Kasumi-1 (cell line): ENCODE data around the gene LTBP4.
A peak's percentile ranks its signal among the peaks of the same experiment; 100 is the strongest.
"Not testable (repeated sequence)": the region's sequence is repeated elsewhere in the genome, so short reads cannot be mapped to it uniquely, and the experiment has no call there.

Experiments
- DNase-seq, 2 experiments: peaks; one replicate each; lab custom pipeline; 2025; lab: John Stamatoyannopoulos, UW

Gene LTBP4

DNA sequence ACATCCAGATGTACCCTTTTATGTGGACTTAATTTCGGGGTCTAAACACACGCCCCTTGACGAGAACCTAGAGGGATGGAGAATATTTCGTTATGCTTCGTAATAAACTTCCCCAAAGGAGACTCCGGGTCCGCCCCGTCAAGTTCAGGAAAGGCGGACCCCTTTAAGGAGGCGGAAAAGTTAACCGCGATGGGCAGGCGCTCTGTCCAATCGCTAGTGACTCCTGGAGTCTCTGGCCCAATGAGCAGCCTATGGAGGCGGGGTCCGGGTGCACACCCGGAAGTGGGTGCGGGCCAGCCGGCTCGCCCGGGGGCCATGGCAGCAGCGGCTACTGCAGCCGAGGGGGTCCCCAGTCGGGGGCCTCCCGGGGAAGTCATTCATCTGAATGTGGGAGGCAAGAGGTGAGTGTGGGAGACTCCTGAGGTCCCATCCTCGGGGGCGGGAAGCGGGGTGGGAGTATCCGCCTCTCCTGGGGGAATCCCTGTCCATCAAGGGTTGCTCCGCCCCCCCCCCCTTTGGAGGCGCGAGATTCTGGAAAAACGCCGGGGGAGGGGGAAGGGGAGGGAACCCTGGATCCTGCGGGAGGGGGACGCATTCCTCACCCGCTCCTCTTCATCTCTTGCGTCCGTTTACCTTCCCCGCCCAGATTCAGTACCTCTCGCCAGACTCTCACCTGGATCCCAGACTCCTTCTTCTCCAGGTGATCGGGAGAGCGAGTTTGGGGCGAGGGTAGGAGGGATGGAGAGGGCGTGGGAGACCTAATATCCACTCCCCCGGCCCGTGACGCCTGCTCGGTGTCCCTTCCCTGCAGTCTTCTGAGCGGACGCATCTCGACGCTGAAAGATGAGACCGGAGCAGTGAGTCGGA is 24.4 kb upstream of the LTBP4 start, which contains the start of gene SHKBP1:
Gene SHKBP1 (plus strand): TSS at position 289 of the 867 bp plus-strand sequence. CDS start 27 bp downstream, at position 316.
- DNase-seq: peak; percentile 90 to 94

DNA sequence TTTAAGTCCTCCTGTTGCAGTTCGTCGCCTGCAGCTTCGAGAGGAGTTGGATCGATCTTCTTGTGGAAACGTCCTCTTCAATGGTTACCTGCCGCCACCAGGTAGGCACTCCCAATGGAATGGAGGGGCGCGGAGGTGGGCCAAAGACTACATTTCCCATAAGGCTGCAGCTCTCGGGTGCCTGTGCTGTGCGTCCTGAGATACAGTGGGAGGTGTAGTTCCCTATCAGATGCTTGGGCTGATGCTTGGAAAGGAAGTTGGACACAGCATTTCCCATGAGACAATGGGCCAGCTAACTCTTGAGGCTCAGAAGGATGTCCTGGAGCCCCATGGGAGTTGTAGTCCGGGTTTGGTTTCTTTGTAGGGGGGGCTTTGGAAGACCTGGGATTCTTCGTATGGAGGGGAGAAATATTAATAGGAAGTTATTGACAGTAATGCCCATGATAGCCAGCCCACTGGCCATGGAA is 22.7 kb upstream of the LTBP4 start:
- DNase-seq: peak; percentile 60 to 67

DNA sequence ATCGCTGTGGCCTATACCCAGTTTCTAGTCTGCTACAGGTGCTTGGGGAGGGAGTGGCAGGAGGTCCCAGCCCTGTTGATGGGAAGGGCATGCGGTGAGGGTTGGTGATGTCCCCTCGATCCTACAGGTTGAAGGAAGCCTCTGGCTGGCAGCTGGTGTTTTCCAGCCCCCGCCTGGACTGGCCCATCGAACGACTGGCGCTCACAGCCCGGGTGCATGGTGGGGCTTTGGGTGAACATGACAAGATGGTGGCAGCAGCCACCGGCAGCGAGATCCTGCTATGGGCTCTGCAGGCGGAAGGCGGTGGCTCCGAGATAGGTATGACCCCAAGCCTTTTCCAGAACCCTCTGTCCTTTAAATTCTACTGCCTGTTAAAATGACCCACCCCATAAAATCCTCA is 20.6 kb upstream of the LTBP4 start:
- no peak for DNase-seq

- DNase-seq: no peak
These were observed 19.6 kb upstream of the LTBP4 start for GRCh38 chr19:40581531-40581930.

DNA sequence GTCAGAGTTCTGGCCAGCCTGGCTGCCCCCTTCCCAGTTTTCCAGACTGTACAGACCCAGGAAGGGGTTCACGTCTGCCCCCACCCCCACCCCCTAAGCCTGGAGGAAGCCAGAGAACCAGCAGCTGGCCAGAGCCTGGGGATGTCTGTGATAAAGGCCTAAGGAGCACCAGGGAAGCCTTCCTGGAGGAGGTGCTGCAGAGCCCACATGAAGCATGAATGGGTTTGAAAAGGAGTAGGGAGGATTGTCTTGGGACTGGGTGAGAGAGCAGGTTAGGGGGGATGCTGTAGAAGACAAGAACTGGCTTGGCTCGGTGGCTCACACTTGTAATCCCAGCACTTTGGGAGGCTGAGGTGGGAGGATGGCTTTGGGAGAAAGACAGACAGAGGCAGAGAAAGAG is 18.7 kb upstream of the LTBP4 start:
- no peak for DNase-seq

DNA sequence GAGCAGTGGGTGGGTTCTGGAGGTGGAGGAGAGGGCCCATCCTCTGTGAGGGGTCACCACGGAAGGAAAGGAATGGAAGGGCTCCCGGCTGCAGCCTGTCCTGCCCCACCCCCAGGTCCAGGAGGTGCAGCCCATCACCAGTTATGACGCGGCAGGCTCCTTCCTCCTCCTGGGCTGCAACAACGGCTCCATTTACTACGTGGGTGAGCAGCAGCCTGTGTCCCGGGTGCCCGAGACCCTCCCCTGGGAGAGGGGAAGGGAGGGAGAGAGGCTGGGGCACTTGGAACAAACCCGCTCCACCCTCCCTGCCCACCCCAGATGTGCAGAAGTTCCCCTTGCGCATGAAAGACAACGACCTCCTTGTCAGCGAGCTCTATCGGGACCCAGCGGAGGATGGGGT is 17.9 kb upstream of the LTBP4 start:
- no peak for DNase-seq

- DNase-seq: peak; percentile 3 to 29
These were observed 17.2 kb upstream of the LTBP4 start for GRCh38 chr19:40584007-40584406.

DNA sequence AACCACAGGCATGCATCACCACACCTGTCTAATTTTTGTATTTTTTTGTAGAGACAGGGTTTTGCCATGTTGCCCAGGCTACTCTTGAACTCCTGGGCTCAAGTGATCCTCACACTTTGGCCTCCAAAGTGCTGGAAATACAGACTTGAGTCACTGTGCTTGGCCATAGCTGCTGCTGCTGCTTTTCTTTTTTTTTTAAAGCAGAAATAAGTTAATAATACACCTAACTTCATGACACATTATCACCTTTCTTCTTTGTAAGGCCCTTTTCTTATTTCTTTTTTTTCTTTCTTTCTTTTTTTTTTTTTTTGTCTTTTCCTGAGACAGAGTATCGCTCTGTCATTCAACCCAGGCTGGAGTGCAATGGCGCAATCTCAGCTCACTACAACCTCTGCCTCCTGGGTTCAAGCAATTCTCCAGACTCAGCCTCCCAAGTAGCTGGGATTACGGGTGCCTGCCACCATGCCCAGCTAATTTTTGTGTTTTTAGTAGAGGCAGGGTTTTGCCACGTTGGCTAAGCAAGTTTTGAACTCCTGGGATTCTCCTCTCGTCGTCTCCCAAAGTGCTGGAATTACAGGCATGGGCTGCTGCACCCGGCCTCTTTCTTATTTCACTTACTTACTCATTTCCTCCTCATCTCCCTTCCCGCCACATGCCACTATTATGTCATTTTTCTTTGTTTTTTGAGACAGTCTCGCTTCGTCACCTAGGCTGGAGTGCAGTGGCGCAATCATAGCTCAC is 15.8 kb upstream of the LTBP4 start:
- no peak for DNase-seq

- DNase-seq: no peak
These were observed 15.2 kb upstream of the LTBP4 start for GRCh38 chr19:40585982-40586422.

DNA sequence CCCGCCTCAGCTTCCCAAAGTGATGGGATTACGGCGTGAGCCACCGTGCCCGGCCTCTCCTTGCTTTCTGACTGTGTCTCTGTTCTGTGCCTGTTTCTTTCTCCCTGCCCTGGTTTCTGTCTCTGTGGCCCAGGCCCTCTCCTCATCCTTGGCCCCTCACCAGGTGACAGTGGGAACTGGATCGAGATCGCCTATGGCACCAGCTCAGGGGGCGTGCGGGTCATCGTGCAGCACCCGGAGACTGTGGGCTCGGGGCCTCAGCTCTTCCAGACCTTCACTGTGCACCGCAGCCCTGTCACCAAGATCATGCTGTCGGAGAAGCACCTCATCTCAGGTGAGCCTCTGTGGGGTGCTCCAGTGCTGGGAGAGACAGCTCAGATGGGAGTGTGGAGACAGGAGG is 14.6 kb upstream of the LTBP4 start:
- no peak for DNase-seq

DNA sequence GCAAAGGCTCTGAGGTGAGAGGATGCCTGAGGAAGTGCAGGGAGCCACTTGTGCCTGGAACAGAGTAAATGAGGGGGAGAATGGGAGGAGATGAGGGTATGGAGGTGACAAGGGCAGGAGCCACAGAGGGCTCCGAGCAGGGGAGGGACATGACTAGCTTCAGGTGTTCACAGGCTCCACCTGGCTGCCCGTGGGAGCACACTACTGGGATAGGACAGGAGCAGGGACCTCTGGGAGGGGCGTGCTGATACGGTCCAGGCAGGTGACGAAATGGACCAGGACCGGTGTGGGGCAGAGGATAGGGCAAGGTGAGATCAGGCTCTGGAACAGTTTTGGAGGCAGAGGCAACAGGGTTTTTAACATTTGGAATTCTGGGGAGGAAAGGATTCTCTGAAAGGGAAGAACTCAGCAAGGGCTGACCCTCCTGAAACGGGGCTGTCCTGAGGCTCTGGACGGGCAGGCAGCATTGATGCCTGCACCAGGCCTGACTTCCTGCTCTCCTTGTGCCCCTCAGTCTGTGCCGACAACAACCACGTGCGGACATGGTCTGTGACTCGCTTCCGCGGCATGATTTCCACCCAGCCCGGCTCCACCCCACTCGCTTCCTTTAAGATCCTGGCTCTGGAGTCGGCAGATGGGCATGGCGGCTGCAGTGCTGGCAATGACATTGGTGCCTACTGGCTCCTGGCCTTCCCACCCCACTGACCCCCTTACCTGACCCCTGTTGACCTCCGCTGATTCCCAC is 12.9 kb upstream of the LTBP4 start:
- no peak for DNase-seq

GRCh38 chr19:40588926-40589569 is 12.1 kb upstream of the LTBP4 start:
- DNase-seq: no peak

- DNase-seq: no peak
These were observed 11.4 kb upstream of the LTBP4 start for GRCh38 chr19:40589591-40590429.

DNA sequence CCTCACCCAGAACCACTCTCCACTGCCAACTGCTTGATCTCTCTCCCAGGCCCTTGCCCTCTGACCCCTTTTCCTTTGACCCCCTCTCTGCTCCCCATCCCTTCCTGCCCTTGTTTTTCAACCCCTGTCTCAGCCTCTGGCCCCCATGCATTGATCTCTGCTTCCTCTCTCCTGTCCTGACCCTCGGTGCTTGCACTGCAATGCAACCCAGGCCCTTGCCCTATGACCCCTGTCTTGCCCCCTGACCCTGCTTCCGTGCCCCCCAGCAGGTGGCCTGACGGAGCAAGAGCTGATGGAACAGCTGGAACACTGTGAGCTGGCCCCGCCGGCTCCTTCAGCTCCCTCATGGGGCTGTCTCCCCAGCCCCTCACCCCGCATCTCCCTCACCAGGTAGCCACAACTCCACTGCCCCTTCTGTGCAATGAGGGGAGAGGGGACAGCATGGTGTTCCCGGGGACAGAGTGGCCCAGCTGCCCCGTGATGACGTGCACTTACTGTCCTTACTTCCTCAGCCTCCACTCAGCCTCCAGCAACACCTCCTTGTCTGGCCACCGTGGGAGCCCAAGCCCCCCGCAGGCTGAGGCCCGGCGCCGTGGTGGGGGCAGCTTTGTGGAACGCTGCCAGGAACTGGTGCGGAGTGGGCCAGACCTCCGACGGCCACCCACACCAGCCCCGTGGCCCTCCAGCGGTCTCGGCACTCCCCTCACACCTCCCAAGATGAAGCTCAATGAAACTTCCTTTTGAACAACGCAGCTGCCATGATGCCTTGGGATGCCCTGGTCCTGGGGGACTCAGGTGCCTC is 10.5 kb upstream of the LTBP4 start:
- no peak for DNase-seq

GRCh38 chr19:40591724-40592123 is 9.4 kb upstream of the LTBP4 start:
- DNase-seq: not testable (repeated sequence)

GRCh38 chr19:40592170-40592569 is 9.0 kb upstream of the LTBP4 start:
- peak; percentile 25 to 28 for DNase-seq

- no peak for DNase-seq
These were observed 6.9 kb upstream of the LTBP4 start for GRCh38 chr19:40594255-40594654.

GRCh38 chr19:40594657-40595091 is 6.5 kb upstream of the LTBP4 start:
- no peak for DNase-seq

GRCh38 chr19:40596608-40597328 is 4.4 kb upstream of the LTBP4 start:
- DNase-seq: no peak
